Measurements from ENCODE around the gene OR10A6. TPM values are rescaled to one million over a fixed set of nuclear protein-coding genes. Genes with fewer than 3 reads are reported as not detected.
A peak's percentile ranks its signal among the peaks of the same experiment; 100 is the strongest.

Gene OR10A6
- total RNA-seq, 3 donors from 2014 or later = not detected

GRCh38 chr11:7903940-7904339 lies 27.1 kb downstream of the OR10A6 start:
- DNase-seq (ENCODE audit: low spot score in 2 of 2) = no peak
- no peak overlapping the region for H3K27ac ChIP-seq
- no peaks in the 10 kb centered on the region for H3K27me3 ChIP-seq
- TF ChIP-seq POLR2AphosphoS5 (IDR thresholded peaks at IDR 0.05) = no peak
- no peak for TF ChIP-seq POLR2A (IDR thresholded peaks at IDR 0.05)
- TF ChIP-seq CTCF (IDR thresholded peaks at IDR 0.05) = no peak
- H3K4me1 ChIP-seq = no peaks in the 10 kb centered on the region
- H3K36me3 ChIP-seq = no peaks in the 10 kb centered on the region
- peak overlapping the region in 2 of 3 donors; percentile 26 to 36 for H3K4me3 ChIP-seq
- intact Hi-C loops (cut with DNase I; ENCODE audit: low total_unique reads) = no loop called here
- no peaks in the 10 kb centered on the region for H3K9me3 ChIP-seq

- intact Hi-C loops (cut with DNase I; ENCODE audit: low total_unique reads) = no loop called here
- Histone ChIP-seq H3K4me3 (no peak overlapping the region), H3K36me3 (no peaks in the 10 kb centered on the region), H3K27me3 (no peaks in the 10 kb centered on the region), H3K27ac (no peak overlapping the region), H3K4me1 (no peaks in the 10 kb centered on the region), H3K9me3 (no peaks in the 10 kb centered on the region)
- no peak for DNase-seq (ENCODE audit: low spot score in 2 of 2)
- no peak for TF ChIP-seq CTCF (IDR thresholded peaks at IDR 0.05)
- TF ChIP-seq POLR2A (IDR thresholded peaks at IDR 0.05) = no peak
- TF ChIP-seq POLR2AphosphoS5 (IDR thresholded peaks at IDR 0.05) = no peak
Observed at GRCh38 chr11:7901319-7901854, 29.7 kb downstream of the OR10A6 start.

- H3K9me3 ChIP-seq = no peaks in the 10 kb centered on the region
- no peaks in the 10 kb centered on the region for H3K27me3 ChIP-seq
- H3K36me3 ChIP-seq = no peaks in the 10 kb centered on the region
- no peak overlapping the region for H3K27ac ChIP-seq
- no peaks in the 10 kb centered on the region for H3K4me1 ChIP-seq
- DNase-seq (ENCODE audit: low spot score in 2 of 2) = no peak
- intact Hi-C loops (cut with DNase I; ENCODE audit: low total_unique reads) = no loop called here
- TF ChIP-seq POLR2AphosphoS5 (IDR thresholded peaks at IDR 0.05) (no peak), POLR2A (IDR thresholded peaks at IDR 0.05) (no peak), CTCF (IDR thresholded peaks at IDR 0.05) (no peak)
- no peak overlapping the region for H3K4me3 ChIP-seq
Observed at GRCh38 chr11:7900686-7901085, 30.4 kb downstream of the OR10A6 start.

- H3K27me3 ChIP-seq = no peaks in the 10 kb centered on the region
- H3K4me1 ChIP-seq = no peaks in the 10 kb centered on the region
- no peaks in the 10 kb centered on the region for H3K9me3 ChIP-seq
- no peak overlapping the region for H3K4me3 ChIP-seq
- TF ChIP-seq CTCF (IDR thresholded peaks at IDR 0.05) = no peak
- no peak for TF ChIP-seq POLR2AphosphoS5 (IDR thresholded peaks at IDR 0.05)
- TF ChIP-seq POLR2A (IDR thresholded peaks at IDR 0.05) = no peak
- H3K36me3 ChIP-seq = no peaks in the 10 kb centered on the region
- no peak for DNase-seq (ENCODE audit: low spot score in 2 of 2)
- no peak overlapping the region for H3K27ac ChIP-seq
- intact Hi-C loops (cut with DNase I; ENCODE audit: low total_unique reads) = loop anchor here (10.0 kb wide), 1 partner anchor 85 kb away; the partner anchor contains the start of gene EIF3F
Observed at GRCh38 chr11:7899418-7899817, 31.6 kb downstream of the OR10A6 start.

- intact Hi-C loops (cut with DNase I; ENCODE audit: low total_unique reads) = loop anchor here (10.0 kb wide), 1 partner anchor 86 kb away; the partner anchor contains the start of gene EIF3F
- no peaks in the 10 kb centered on the region for H3K4me1 ChIP-seq
- H3K36me3 ChIP-seq = no peaks in the 10 kb centered on the region
- H3K27ac ChIP-seq = no peak overlapping the region
- TF ChIP-seq POLR2A (IDR thresholded peaks at IDR 0.05) (no peak), CTCF (IDR thresholded peaks at IDR 0.05) (no peak), POLR2AphosphoS5 (IDR thresholded peaks at IDR 0.05) (no peak)
- DNase-seq (ENCODE audit: low spot score in 2 of 2) = no peak
- H3K4me3 ChIP-seq = no peak overlapping the region
- H3K9me3 ChIP-seq = no peaks in the 10 kb centered on the region
- H3K27me3 ChIP-seq = no peaks in the 10 kb centered on the region
Observed at GRCh38 chr11:7898666-7899283, 32.3 kb downstream of the OR10A6 start.

Data from breast epithelium (tissue), 4 donors.